ENCODE measurements around the gene MAP7D2.

DNA sequence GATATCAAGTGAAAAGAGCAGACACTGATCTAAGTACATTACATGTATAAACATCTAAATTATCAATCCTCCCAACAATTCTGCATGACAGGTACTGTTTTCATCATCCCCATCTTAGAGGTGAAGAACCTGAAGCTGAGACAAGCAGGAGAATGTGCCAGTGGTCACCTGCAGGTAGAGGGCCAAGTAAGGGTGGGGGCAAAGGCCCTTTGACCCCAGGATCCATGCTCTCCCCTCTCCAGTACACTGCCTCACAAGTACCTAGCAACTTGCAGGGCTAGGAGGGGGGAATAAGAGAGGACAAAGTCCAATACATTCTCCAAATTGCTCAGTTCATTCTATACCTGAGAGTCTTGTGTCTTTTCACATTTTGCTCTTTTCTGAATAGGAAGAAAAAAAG, 8.3 kb upstream of the MAP7D2 start:
- TF ChIP-seq, protein P1, sequence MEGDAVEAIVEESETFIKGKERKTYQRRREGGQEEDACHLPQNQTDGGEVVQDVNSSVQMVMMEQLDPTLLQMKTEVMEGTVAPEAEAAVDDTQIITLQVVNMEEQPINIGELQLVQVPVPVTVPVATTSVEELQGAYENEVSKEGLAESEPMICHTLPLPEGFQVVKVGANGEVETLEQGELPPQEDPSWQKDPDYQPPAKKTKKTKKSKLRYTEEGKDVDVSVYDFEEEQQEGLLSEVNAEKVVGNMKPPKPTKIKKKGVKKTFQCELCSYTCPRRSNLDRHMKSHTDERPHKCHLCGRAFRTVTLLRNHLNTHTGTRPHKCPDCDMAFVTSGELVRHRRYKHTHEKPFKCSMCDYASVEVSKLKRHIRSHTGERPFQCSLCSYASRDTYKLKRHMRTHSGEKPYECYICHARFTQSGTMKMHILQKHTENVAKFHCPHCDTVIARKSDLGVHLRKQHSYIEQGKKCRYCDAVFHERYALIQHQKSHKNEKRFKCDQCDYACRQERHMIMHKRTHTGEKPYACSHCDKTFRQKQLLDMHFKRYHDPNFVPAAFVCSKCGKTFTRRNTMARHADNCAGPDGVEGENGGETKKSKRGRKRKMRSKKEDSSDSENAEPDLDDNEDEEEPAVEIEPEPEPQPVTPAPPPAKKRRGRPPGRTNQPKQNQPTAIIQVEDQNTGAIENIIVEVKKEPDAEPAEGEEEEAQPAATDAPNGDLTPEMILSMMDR (IDR thresholded peaks at IDR 0.05), result no peak
- TF ChIP-seq EP300 (IDR thresholded peaks at IDR 0.05; ENCODE audit: low read depth) (no peak), POLR2A (IDR thresholded peaks at IDR 0.05) (no peak)

Measured in transverse colon (tissue), 3 donors.